PC-9 (cell line): Measurements from ENCODE around the gene NPR2. TPM values are rescaled to one million over a fixed set of nuclear protein-coding genes. Genes with fewer than 3 reads are reported as not detected.

ENCODE experiments used
- BruUV-seq: library from RNA; stranded (reverse); fragments of 400-500 nt; replicated peaks from 2 replicates; lab custom pipeline; 2021; lab: Mats Ljungman, UMichigan
- CTCF ChIA-PET: fragments of 300-600 bp; sonication (Branson Sonifier 250); formaldehyde crosslinking; loops from one replicate; lab custom pipeline; 2022; ENCODE audit warnings: antibody characterized with exemption; lab: Charles Lee
- POLR2A ChIA-PET: fragments of 300-600 bp; sonication (Branson Sonifier 250); formaldehyde crosslinking; loops from one replicate; lab custom pipeline; 2022; ENCODE audit warnings: antibody characterized with exemption; ENCODE audit not compliant: unreplicated experiment; lab: Charles Lee
- DNase-seq, 2 experiments: peaks; one replicate each; pipeline versions ENCODE4 v3.0.0 to v3.0.0-alpha.2; 2015 to 2022; ENCODE audit warnings: mixed read lengths in 1 of 2
- H2AFZ ChIP-seq: fragments of 200-600 bp; sonication (generic); 2 replicates; pipeline ENCODE4 v1.8.1; 2017; ENCODE audit warnings: antibody characterized with exemption
- H3F3A ChIP-seq: fragments of 200-600 bp; sonication (generic); 2 replicates; pipeline ENCODE4 v1.8.1; 2017; ENCODE audit warnings: antibody characterized with exemption, mild to moderate bottlenecking, low read depth; ENCODE audit not compliant: insufficient read depth
- H3K27ac ChIP-seq: fragments of 200-600 bp; sonication (generic); 2 replicates; pipeline ENCODE4 v1.6.1; 2016; ENCODE audit warnings: mixed run types
- H3K27me3 ChIP-seq: fragments of 200-600 bp; sonication (generic); 2 replicates; pipeline ENCODE4 v1.6.1; 2016; ENCODE audit warnings: low read depth, mixed run types; ENCODE audit not compliant: insufficient read depth
- H3K36me3 ChIP-seq: fragments of 200-600 bp; sonication (generic); 2 replicates; pipeline ENCODE4 v1.6.1; 2016; ENCODE audit warnings: low read depth, mixed run types
- H3K4me1 ChIP-seq: fragments of 200-600 bp; sonication (generic); replicated peaks from 2 replicates; pipeline ENCODE4 v1.6.1; 2016; ENCODE audit warnings: mixed run types; ENCODE audit not compliant: insufficient read depth
- H3K4me2 ChIP-seq: fragments of 200-600 bp; sonication (generic); 2 replicates; pipeline ENCODE4 v1.6.1; 2017; ENCODE audit warnings: mixed run types
- H3K4me3 ChIP-seq: fragments of 200-600 bp; sonication (generic); 2 replicates; pipeline ENCODE4 v1.6.1; 2016; ENCODE audit warnings: mixed run types
- H3K79me2 ChIP-seq: fragments of 200-600 bp; sonication (generic); 2 replicates; pipeline ENCODE4 v1.6.1; 2017; ENCODE audit warnings: low read depth, mixed run types
- H3K9me2 ChIP-seq: fragments of 200-600 bp; sonication (generic); 2 replicates; pipeline ENCODE4 v1.8.1; 2017; ENCODE audit warnings: mild to moderate bottlenecking; ENCODE audit not compliant: insufficient read depth
- H3K9me3 ChIP-seq: fragments of 200-600 bp; sonication (generic); 2 replicates; pipeline ENCODE4 v1.8.1; 2016; ENCODE audit warnings: low read depth; ENCODE audit not compliant: insufficient read depth
- H4K20me1 ChIP-seq: fragments of 200-600 bp; sonication (generic); 2 replicates; pipeline ENCODE4 v1.8.1; 2017; ENCODE audit not compliant: insufficient read depth
- EZH2 ChIP-seq: fragments of 200-600 bp; sonication (generic); IDR thresholded peaks from 2 replicates; pipeline ENCODE4 v1.8.0; 2017; ENCODE audit warnings: antibody characterized with exemption, low read depth
- intact Hi-C: fragments of 100-400 bp; cut with micrococcal nuclease; formaldehyde crosslinking; loops from one replicate; pipeline ENCODE4 v1.10.0; 2022; ENCODE audit not compliant: unreplicated experiment
- total RNA-seq: library from RNA; stranded (reverse); gene quantifications from 2 replicates; pipeline ENCODE4 v1.2.3, GENCODE V29; 2021
- TF ChIP-seq, protein P1 (sequence below): fragments of 200-600 bp; sonication (generic); conservative IDR thresholded peaks from 2 replicates; pipeline ENCODE4 v1.6.1; 2017; ENCODE audit warnings: mixed run types, antibody characterized with exemption, mild to moderate bottlenecking, moderate library complexity

The NPR2 gene
- total RNA-seq, 1 experiment from 2014 or later, result 11.3 TPM

DNA sequence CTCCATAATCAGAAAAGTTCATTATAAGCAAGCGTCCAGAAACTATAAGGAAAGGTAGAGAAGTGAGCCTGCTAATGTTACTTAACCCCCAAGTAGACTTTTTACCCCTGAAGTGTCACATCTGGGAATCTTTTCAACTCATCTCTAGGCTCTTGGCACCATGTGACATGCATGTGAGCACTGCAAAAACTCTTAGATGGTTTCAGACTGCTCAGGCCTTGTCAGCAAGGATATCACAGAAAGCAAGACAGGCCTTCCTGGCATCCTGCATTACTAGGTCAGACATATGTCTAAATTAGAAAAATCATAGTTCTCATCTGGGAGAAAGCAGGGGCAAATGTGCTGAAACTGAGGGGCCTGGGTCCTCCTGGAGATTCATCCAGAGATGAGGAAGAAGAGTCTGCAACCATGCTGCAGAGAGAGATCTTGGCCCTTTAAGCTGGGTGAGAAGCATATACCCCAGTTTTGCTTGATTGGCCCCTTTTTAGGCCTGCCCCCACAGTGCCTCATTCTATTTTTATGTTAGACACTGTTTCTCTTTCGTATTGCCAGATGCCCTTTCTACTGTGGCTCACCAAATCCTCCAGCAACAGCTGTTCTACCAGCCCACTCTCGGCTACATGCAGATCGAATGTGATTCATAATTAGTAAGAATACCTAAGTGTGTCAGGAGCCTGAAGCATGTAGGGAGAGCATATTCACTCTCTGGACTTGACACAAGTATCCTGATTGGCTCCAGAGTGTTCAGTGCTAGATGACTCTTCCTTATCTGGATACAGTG, 56.6 kb downstream of the NPR2 start:
- Histone ChIP-seq H3K27me3 (no peaks in the 10 kb centered on the region), H3F3A (peaks cover 6% of the 10 kb centered on the region), H3K36me3 (no peaks in the 10 kb centered on the region), H4K20me1 (no peaks in the 10 kb centered on the region), H3K4me1 (peaks cover 18% of the 10 kb centered on the region), H3K4me3 (no peak overlapping the region), H3K4me2 (no peak overlapping the region), H3K79me2 (no peaks in the 10 kb centered on the region), H3K27ac (no peak overlapping the region), H2AFZ (no peak overlapping the region), H3K9me3 (no peaks in the 10 kb centered on the region), H3K9me2 (no peaks in the 10 kb centered on the region)
- POLR2A ChIA-PET, result no interaction called here
- DNase-seq, result no peak
- intact Hi-C loops, result no loop called here
- no TSS peak for BruUV-seq
- no peak for TF ChIP-seq EZH2
- TF ChIP-seq, protein P1, sequence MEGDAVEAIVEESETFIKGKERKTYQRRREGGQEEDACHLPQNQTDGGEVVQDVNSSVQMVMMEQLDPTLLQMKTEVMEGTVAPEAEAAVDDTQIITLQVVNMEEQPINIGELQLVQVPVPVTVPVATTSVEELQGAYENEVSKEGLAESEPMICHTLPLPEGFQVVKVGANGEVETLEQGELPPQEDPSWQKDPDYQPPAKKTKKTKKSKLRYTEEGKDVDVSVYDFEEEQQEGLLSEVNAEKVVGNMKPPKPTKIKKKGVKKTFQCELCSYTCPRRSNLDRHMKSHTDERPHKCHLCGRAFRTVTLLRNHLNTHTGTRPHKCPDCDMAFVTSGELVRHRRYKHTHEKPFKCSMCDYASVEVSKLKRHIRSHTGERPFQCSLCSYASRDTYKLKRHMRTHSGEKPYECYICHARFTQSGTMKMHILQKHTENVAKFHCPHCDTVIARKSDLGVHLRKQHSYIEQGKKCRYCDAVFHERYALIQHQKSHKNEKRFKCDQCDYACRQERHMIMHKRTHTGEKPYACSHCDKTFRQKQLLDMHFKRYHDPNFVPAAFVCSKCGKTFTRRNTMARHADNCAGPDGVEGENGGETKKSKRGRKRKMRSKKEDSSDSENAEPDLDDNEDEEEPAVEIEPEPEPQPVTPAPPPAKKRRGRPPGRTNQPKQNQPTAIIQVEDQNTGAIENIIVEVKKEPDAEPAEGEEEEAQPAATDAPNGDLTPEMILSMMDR, result no peak
- CTCF ChIA-PET, result no interaction called here

DNA sequence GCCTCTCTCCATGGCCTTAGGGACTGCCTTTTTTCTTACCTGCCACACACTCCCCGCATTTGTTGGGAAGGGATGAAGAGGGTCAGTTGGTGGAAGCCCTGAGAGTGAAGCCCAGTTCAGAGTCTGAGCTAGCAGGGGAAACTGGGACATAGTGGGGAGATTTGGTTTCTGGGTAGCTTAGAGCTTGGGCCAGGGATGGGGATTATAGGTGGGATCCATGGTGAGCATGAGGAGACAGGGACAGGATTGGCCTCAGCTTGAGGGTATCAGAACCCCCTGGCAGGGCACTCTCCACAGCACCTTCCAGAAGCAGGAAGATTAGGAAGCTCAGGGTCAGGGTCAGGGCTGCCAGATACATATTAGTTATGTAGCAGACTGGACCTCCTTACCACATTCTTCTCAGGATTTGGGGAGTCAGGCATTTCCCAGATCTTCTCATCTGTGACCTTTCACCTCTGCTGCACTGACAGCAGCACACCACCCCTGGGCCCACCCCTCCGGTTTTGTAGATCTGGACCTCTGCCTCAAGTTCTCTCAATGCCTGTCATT, 61.0 kb downstream of the NPR2 start:
- no peak overlapping the region for H3K4me2 ChIP-seq
- TF ChIP-seq EZH2, result no peak
- TF ChIP-seq, protein P1, result no peak
- CTCF ChIA-PET, result interaction anchor here (0.7 kb wide), 1 partner anchor 463 kb away, joined by 3 read pairs; no protein-coding TSS in a partner anchor
- H2AFZ ChIP-seq, result no peak overlapping the region
- intact Hi-C loops, result no loop called here
- POLR2A ChIA-PET, result no interaction called here
- H4K20me1 ChIP-seq, result no peaks in the 10 kb centered on the region
- no peak overlapping the region for H3K27ac ChIP-seq
- H3K9me2 ChIP-seq, result no peaks in the 10 kb centered on the region
- no peak for DNase-seq
- H3K9me3 ChIP-seq, result no peaks in the 10 kb centered on the region
- no peak overlapping the region for H3K4me3 ChIP-seq
- no peaks in the 10 kb centered on the region for H3K27me3 ChIP-seq
- no peaks in the 10 kb centered on the region for H3F3A ChIP-seq
- H3K36me3 ChIP-seq, result no peaks in the 10 kb centered on the region
- no peaks in the 10 kb centered on the region for H3K4me1 ChIP-seq
- no TSS peak for BruUV-seq
- no peaks in the 10 kb centered on the region for H3K79me2 ChIP-seq

DNA sequence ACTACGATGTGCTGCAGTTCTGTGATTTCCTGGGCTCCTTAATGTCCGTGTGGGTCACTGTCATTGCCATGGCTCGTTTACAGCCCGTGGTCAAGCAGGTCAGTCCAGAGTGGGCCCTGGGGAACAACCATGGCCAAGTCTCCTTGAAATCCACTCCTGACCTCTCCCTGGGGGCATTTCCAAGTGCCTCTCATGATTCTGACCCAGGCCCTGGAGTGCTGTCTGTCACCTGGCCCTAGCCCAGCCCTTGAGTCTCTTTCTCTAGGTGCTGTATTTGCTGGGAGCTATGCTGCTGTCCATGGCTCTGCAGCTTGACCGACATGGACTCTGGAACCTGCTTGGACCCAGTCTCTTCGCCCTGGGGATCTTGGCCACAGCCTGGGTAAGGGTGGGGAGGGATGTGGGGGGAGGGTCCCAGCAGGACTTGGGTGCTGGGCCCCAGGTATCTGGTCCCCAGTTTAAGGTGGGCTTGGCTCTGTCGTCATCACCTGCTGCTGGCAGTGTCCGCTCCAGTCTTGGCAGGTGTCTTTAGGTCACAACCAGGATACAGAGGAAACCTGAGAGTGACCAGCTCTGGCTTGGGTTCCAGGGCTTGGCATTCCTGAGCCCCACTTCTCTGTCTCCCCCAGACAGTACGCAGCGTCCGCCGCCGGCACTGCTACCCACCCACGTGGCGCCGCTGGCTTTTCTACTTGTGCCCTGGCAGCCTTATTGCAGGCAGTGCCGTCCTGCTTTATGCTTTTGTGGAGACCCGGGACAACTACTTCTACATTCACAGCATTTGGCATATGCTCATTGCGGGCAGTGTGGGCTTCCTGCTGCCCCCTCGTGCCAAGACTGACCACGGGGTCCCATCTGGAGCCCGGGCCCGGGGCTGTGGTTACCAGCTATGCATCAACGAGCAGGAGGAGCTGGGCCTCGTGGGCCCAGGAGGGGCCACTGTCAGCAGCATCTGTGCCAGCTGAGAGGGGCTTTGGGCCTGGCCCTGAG, 61.8 kb downstream of the NPR2 start:
- CTCF ChIA-PET, result interaction anchor here (0.7 kb wide), 1 partner anchor 462 kb away, joined by 3 read pairs; no protein-coding TSS in a partner anchor

More for the DNA sequence above, 61.8 kb downstream of the NPR2 start:
- DNase-seq, result no peak
- no peaks in the 10 kb centered on the region for H3K9me3 ChIP-seq
- no peaks in the 10 kb centered on the region for H3F3A ChIP-seq
- POLR2A ChIA-PET, result no interaction called here
- no peak overlapping the region for H3K4me2 ChIP-seq
- H2AFZ ChIP-seq, result no peak overlapping the region
- intact Hi-C loops, result no loop called here
- H4K20me1 ChIP-seq, result no peaks in the 10 kb centered on the region
- H3K27ac ChIP-seq, result no peak overlapping the region
- no peaks in the 10 kb centered on the region for H3K79me2 ChIP-seq
- TF ChIP-seq EZH2, result no peak
- TF ChIP-seq, protein P1, result no peak
- no peak overlapping the region for H3K4me3 ChIP-seq
- H3K36me3 ChIP-seq, result no peaks in the 10 kb centered on the region
- H3K9me2 ChIP-seq, result no peaks in the 10 kb centered on the region
- BruUV-seq, result no TSS peak
- H3K4me1 ChIP-seq, result no peaks in the 10 kb centered on the region
- no peaks in the 10 kb centered on the region for H3K27me3 ChIP-seq
